A549 (cell line): ENCODE data around the gene CASK. TPM values are rescaled to one million over a fixed set of nuclear protein-coding genes. Genes with fewer than 3 reads are reported as not detected.

Experiments used
- ATAC-seq, 2 experiments: fragments of 200-7000 bp in 1 of 2; fragments of >200 bp in 1 of 2; cut with Nextera tagmentation in 1 of 2; cut with Tn5 transposase in 1 of 2; 3 replicates each; pipeline versions ENCODE4 v1.8.0 to v1.9.1; 2018 to 2020; ENCODE audit warnings: mild to moderate bottlenecking in 1 of 2, moderate library complexity in 1 of 2
- CTCF ChIA-PET: fragments of 300-600 bp; sonication (Branson Sonifier 250); formaldehyde crosslinking; extraction: SDS; loops from one replicate; lab custom pipeline; 2021; ENCODE audit warnings: antibody characterized with exemption, inconsistent platforms; lab: Yijun Ruan, JAX
- POLR2A ChIA-PET: fragments of 350-600 bp; formaldehyde crosslinking; extraction: SDS; loops from one replicate; lab custom pipeline; 2021; ENCODE audit warnings: antibody characterized with exemption, inconsistent platforms; lab: Yijun Ruan, JAX
- DNase-seq, 2 experiments: peaks; one replicate each; pipeline versions ENCODE4 v3.0.0 to v3.0.0-alpha.2; 2011 to 2016; ENCODE audit warnings: low read depth in 1 of 2, low spot score in 1 of 2
- FAIRE-seq: peaks from 2 replicates; lab custom pipeline; 2011; peaks lifted over from hg19 to GRCh38; lab: Jason Lieb, UNC
- H3K27ac ChIP-seq, 2 experiments: fragments of >200 bp; sonication (Bioruptor Twin); formaldehyde crosslinking; 3 replicates each; pipeline ENCODE4 v1.5.1; 2016 to 2017
- H3K4me1 ChIP-seq: fragments of >200 bp; sonication (Bioruptor Twin); formaldehyde crosslinking; 3 replicates; pipeline ENCODE4 v1.6.1; 2016
- H3K4me2 ChIP-seq: fragments of >200 bp; sonication (Bioruptor Twin); formaldehyde crosslinking; 3 replicates; pipeline ENCODE4 v1.6.1; 2016
- H3K4me3 ChIP-seq: fragments of >200 bp; sonication (Bioruptor Twin); formaldehyde crosslinking; 3 replicates; pipeline ENCODE4 v1.5.1; 2016
- H3K9me3 ChIP-seq: fragments of >200 bp; sonication (Bioruptor Twin); formaldehyde crosslinking; 3 replicates; pipeline ENCODE4 v1.6.1; 2016
- ATOH8 ChIP-seq: fragments of 250-450 bp; sonication (Bioruptor Pico); IDR thresholded peaks from 2 replicates; pipeline ENCODE4 v1.5.0; 2020; ENCODE audit warnings: low read depth, mild to moderate bottlenecking, moderate library complexity
- BHLHE40 ChIP-seq: IDR thresholded peaks from 2 replicates; pipeline ENCODE4 v1.6.1; 2012; ENCODE audit warnings: low read depth, low read length, inconsistent platforms
- CBX2 ChIP-seq: fragments of 200-600 bp; sonication (generic); IDR thresholded peaks from 2 replicates; pipeline ENCODE4 v1.6.1; 2016; ENCODE audit warnings: low read depth, mild to moderate bottlenecking, borderline replicate concordance
- CBX8 ChIP-seq: fragments of 200-600 bp; sonication (generic); IDR thresholded peaks from 2 replicates; pipeline ENCODE4 v1.6.1; 2016
- CEBPB ChIP-seq, 2 experiments: fragments of >200 bp in 1 of 2; sonication (Bioruptor Twin) in 1 of 2; formaldehyde crosslinking in 1 of 2; IDR thresholded peaks; 2 replicates each; pipeline ENCODE4 v1.6.1; 2012 to 2016
- CHD4 ChIP-seq: fragments of 200-600 bp; sonication (generic); IDR thresholded peaks from 2 replicates; pipeline ENCODE4 v1.6.1; 2016; ENCODE audit warnings: antibody characterized with exemption, mild to moderate bottlenecking, borderline replicate concordance
- CTCF ChIP-seq: fragments of >200 bp; sonication (Bioruptor Twin); formaldehyde crosslinking; IDR thresholded peaks from 3 replicates; pipeline ENCODE4 v1.5.1; 2016
- EHF ChIP-seq: fragments of 250-450 bp; sonication (Bioruptor Pico); IDR thresholded peaks from 2 replicates; pipeline ENCODE4 v1.5.0; 2020; ENCODE audit warnings: mild to moderate bottlenecking
- EHMT2 ChIP-seq: fragments of 200-600 bp; sonication (generic); IDR thresholded peaks from 2 replicates; pipeline ENCODE4 v1.6.1; 2016; ENCODE audit warnings: antibody characterized with exemption, low read depth, mild to moderate bottlenecking, moderate library complexity
- ELK1 ChIP-seq: fragments of 150-350 bp; IDR thresholded peaks from 2 replicates; pipeline ENCODE4 v1.6.1; 2014; ENCODE audit warnings: low read depth, mild to moderate bottlenecking, low read length
- FOSL2 ChIP-seq, 2 experiments: fragments of 450-650 bp in 1 of 2; fragments of >200 bp in 1 of 2; sonication (Bioruptor Twin) in 1 of 2; formaldehyde crosslinking; IDR thresholded peaks; 2 replicates each; pipeline versions ENCODE4 v1.5.0 to v1.6.1; 2016 to 2020; ENCODE audit warnings: mild to moderate bottlenecking in 1 of 2, moderate library complexity in 1 of 2
- GATA3 ChIP-seq: IDR thresholded peaks from 2 replicates; pipeline ENCODE4 v1.6.1; 2012; ENCODE audit warnings: borderline replicate concordance
- HES2 ChIP-seq: fragments of >200 bp; sonication (Bioruptor Twin); formaldehyde crosslinking; IDR thresholded peaks from 2 replicates; pipeline ENCODE4 v1.6.1; 2016
- HEYL ChIP-seq: fragments of 250-450 bp; sonication (Bioruptor Pico); IDR thresholded peaks from 2 replicates; pipeline ENCODE4 v1.8.0; 2021; ENCODE audit warnings: mild to moderate bottlenecking, moderate library complexity
- HMGXB4 ChIP-seq: fragments of 250-450 bp; sonication (Bioruptor Pico); IDR thresholded peaks from 2 replicates; pipeline ENCODE4 v1.5.0; 2021; ENCODE audit warnings: mild to moderate bottlenecking, moderate library complexity, borderline replicate concordance
- HOXB13 ChIP-seq: fragments of 250-450 bp; sonication (Bioruptor Pico); IDR thresholded peaks from 2 replicates; pipeline ENCODE4 v1.5.0; 2020; ENCODE audit warnings: low read depth, mild to moderate bottlenecking, moderate library complexity
- KDM5A ChIP-seq: fragments of 200-600 bp; sonication (generic); IDR thresholded peaks from 2 replicates; pipeline ENCODE4 v1.6.1; 2016; ENCODE audit warnings: antibody characterized with exemption, mild to moderate bottlenecking
- MAX ChIP-seq: IDR thresholded peaks from 2 replicates; pipeline ENCODE4 v1.6.1; 2012
- POLR2A ChIP-seq: IDR thresholded peaks from 2 replicates; pipeline ENCODE4 v1.6.1; 2012; ENCODE audit warnings: mild to moderate bottlenecking, low read length
- RCOR1 ChIP-seq: fragments of 150-350 bp; IDR thresholded peaks from 2 replicates; pipeline ENCODE4 v1.6.1; 2014; ENCODE audit warnings: antibody characterized with exemption, low read length, low read depth
- REST ChIP-seq: fragments of 200-600 bp; sonication (generic); IDR thresholded peaks from 2 replicates; pipeline ENCODE4 v1.6.1; 2016; ENCODE audit warnings: antibody characterized with exemption, mild to moderate bottlenecking, moderate library complexity
- RFX5 ChIP-seq: fragments of 450-650 bp; IDR thresholded peaks from 2 replicates; pipeline ENCODE4 v1.7.1; 2014; ENCODE audit warnings: antibody characterized with exemption, mild to moderate bottlenecking, moderate library complexity
- RNF2 ChIP-seq: fragments of 200-600 bp; sonication (generic); IDR thresholded peaks from 2 replicates; pipeline ENCODE4 v1.6.1; 2016; ENCODE audit warnings: low read depth, mild to moderate bottlenecking, antibody characterized with exemption, moderate library complexity, borderline replicate concordance
- SMC3 ChIP-seq: fragments of >200 bp; sonication (Bioruptor Twin); formaldehyde crosslinking; IDR thresholded peaks from 3 replicates; pipeline ENCODE4 v1.6.1; 2018; ENCODE audit warnings: inconsistent platforms
- SREBF2 ChIP-seq: fragments of 450-650 bp; IDR thresholded peaks from 2 replicates; pipeline ENCODE4 v1.6.1; 2014; ENCODE audit warnings: mild to moderate bottlenecking, moderate library complexity
- TFCP2L1 ChIP-seq: fragments of 250-450 bp; sonication (Bioruptor Pico); IDR thresholded peaks from 2 replicates; pipeline ENCODE4 v1.5.0; 2021; ENCODE audit warnings: mild to moderate bottlenecking
- ZNF302 ChIP-seq: fragments of 250-450 bp; sonication (Bioruptor Pico); IDR thresholded peaks from 2 replicates; pipeline ENCODE4 v1.9.0; 2021; ENCODE audit warnings: inconsistent platforms, mild to moderate bottlenecking, moderate library complexity
- WGBS: methylation state at CpG from one replicate; pipeline ENCODE4 v1.1.6; 2017; ENCODE audit errors: missing lambda C conversion rate; 5-methylcytosine and 5-hydroxymethylcytosine counted together
- polyA plus RNA-seq, 4 experiments: library from polyadenylated mRNA; depleted of rRNA in 3 of 4; stranded (reverse); fragments of >200 nt; fragmentation: RNase III in 1 of 4; extraction: RNeasy Plus Mini Kit Qiagen cat#74134 plus additional on column Dnase treatment in 1 of 4; gene quantifications; 2 replicates in 3 of 4; 3 replicates in 1 of 4; pipeline ENCODE4 v1.2.3, GENCODE V29; 2011 to 2017

The CASK gene
- polyA plus RNA-seq, 2 of the 4 experiments (the other 2 are of a cell fraction): 23.3 to 57.6 TPM

- ChIA-PET POLR2A (no interaction called here), CTCF (no interaction called here)
- Histone ChIP-seq H3K4me3 (no peak overlapping the region), H3K4me1 (peaks cover 16% of the 10 kb centered on the region), H3K27ac (no peak overlapping the region), H3K9me3 (no peaks in the 10 kb centered on the region), H3K4me2 (peak overlapping the region; percentile 29; the same call in 1 of the 3 replicates)
- ATAC-seq: no peak
- DNase-seq: peak in 1 of 2 experiments; percentile 10
- TF ChIP-seq HMGXB4 (CRISPR knock-in tag): no peak
- TF ChIP-seq EHMT2: no peak
- no peak for TF ChIP-seq TFCP2L1
- no peak for TF ChIP-seq BHLHE40
- no peak for TF ChIP-seq ATOH8 (CRISPR knock-in tag)
- no peak for TF ChIP-seq REST
- TF ChIP-seq SMC3: no peak
- TF ChIP-seq KDM5A: no peak
- no peak for TF ChIP-seq HES2
- no peak for TF ChIP-seq HOXB13 (CRISPR knock-in tag)
- no peak for TF ChIP-seq HEYL
- TF ChIP-seq GATA3: no peak
- no peak for TF ChIP-seq CHD4
- TF ChIP-seq RFX5: no peak
- TF ChIP-seq EHF (CRISPR knock-in tag): no peak
- FAIRE-seq: no peak
- WGBS: 50% methylated on average over 4 of the region's 4 CpGs
Observed at GRCh38 chrX:41823402-41823801, 100.0 kb downstream of the CASK start.

GRCh38 chrX:41822892-41823291, 100.5 kb downstream of the CASK start:
- POLR2A ChIA-PET: no interaction called here
- no peak for DNase-seq
- CTCF ChIA-PET: no interaction called here
- Histone ChIP-seq H3K4me2 (0 out of 3 replicates have a peak overlapping the region, but pooled peaks have one; percentile 29), H3K9me3 (no peaks in the 10 kb centered on the region)
- no peak for FAIRE-seq
- TF ChIP-seq POLR2A (no peak), CHD4 (no peak), RCOR1 (no peak), ELK1 (no peak), GATA3 (no peak), RNF2 (no peak), HOXB13 (CRISPR knock-in tag) (no peak), SREBF2 (no peak), ZNF302 (CRISPR knock-in tag) (no peak), MAX (no peak), CTCF (no peak), CBX2 (no peak), CBX8 (no peak), FOSL2 (IDR thresholded peaks at IDR 0.05) (no peak), FOSL2 (CRISPR knock-in tag; IDR thresholded peaks at IDR 0.05) (no peak), HEYL (no peak), CEBPB (IDR thresholded peaks at IDR 0.05) (no peak)
- TF ChIP-seq, all 56 proteins: peak for 0
- no peak for ATAC-seq
- H3K27ac ChIP-seq: no peak overlapping the region
- no peak overlapping the region for H3K4me3 ChIP-seq
- 93% methylated on average over 2 of the region's 2 CpGs for WGBS
- H3K4me1 ChIP-seq: peaks cover 16% of the 10 kb centered on the region
